ENCODE results near the gene BRCA2.

BRCA2 gene

DNA sequence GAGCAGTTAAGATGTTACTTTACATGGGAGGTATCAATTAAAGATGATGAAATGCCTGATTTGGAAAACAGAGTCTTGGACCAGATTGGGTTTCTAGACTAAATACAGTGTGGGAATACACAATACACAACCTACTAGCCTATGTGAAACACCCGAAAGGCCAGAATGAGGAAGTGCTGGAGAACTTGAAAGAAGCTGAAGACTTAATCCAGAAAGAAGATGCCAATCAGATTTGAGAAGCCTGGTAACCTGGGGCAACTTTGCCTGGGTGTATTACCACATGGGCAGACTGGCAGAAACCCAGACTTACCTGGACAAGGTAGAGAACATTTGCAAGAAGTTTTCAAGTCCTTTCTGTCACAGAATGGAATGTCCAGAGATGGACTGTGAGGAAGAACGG is 69.4 kb downstream of the BRCA2 start:
- H3K9me2 ChIP-seq (replicated peaks; ENCODE audit: low read depth, low read length), result no peaks in the 10 kb centered on the region
- H3K36me3 ChIP-seq (ENCODE audit: insufficient read depth, low read length), result peaks cover 51% of the 10 kb centered on the region; the same call in 1 of the 2 replicates
- H3K4me3 ChIP-seq (ENCODE audit: low read length, poor library complexity, severe bottlenecking), result no peak overlapping the region
- H3K4me2 ChIP-seq (ENCODE audit: low read depth, low read length, poor library complexity, severe bottlenecking), result no peak overlapping the region
- no peaks in the 10 kb centered on the region for H4K20me1 ChIP-seq (ENCODE audit: insufficient read depth, low read length, poor library complexity, severe bottlenecking)
- no peak overlapping the region for H3K9ac ChIP-seq (ENCODE audit: low read depth, low read length, poor library complexity, severe bottlenecking)
- no peaks in the 10 kb centered on the region for H3F3A ChIP-seq (ENCODE audit: low read depth)
- H3K27me3 ChIP-seq (ENCODE audit: insufficient read depth, low read length, poor library complexity, severe bottlenecking), result no peaks in the 10 kb centered on the region
- H3K4me1 ChIP-seq (ENCODE audit: insufficient read depth, low read length, poor library complexity, severe bottlenecking), result peaks cover 9% of the 10 kb centered on the region
- TF ChIP-seq EZH2phosphoT487 (IDR thresholded peaks at IDR 0.05; ENCODE audit: borderline replicate concordance), result no peak
- TF ChIP-seq, protein P1, sequence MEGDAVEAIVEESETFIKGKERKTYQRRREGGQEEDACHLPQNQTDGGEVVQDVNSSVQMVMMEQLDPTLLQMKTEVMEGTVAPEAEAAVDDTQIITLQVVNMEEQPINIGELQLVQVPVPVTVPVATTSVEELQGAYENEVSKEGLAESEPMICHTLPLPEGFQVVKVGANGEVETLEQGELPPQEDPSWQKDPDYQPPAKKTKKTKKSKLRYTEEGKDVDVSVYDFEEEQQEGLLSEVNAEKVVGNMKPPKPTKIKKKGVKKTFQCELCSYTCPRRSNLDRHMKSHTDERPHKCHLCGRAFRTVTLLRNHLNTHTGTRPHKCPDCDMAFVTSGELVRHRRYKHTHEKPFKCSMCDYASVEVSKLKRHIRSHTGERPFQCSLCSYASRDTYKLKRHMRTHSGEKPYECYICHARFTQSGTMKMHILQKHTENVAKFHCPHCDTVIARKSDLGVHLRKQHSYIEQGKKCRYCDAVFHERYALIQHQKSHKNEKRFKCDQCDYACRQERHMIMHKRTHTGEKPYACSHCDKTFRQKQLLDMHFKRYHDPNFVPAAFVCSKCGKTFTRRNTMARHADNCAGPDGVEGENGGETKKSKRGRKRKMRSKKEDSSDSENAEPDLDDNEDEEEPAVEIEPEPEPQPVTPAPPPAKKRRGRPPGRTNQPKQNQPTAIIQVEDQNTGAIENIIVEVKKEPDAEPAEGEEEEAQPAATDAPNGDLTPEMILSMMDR (conservative IDR thresholded peaks at IDR 0.05; ENCODE audit: low read length), result no peak
- no peaks in the 10 kb centered on the region for H3K9me3 ChIP-seq (ENCODE audit: insufficient read depth, low read depth, low read length)
- H3K79me2 ChIP-seq (ENCODE audit: insufficient read depth, low read length), result no peaks in the 10 kb centered on the region
- H2AFZ ChIP-seq (ENCODE audit: low read length), result no peak overlapping the region

GRCh38 chr13:32385410-32385809 is 70.1 kb downstream of the BRCA2 start:
- H3K27me3 ChIP-seq (ENCODE audit: insufficient read depth, low read length, poor library complexity, severe bottlenecking), result no peaks in the 10 kb centered on the region
- no peak overlapping the region for H3K4me2 ChIP-seq (ENCODE audit: low read depth, low read length, poor library complexity, severe bottlenecking)
- H3K9me3 ChIP-seq (ENCODE audit: insufficient read depth, low read depth, low read length), result no peaks in the 10 kb centered on the region
- no peak overlapping the region for H3K4me3 ChIP-seq (ENCODE audit: low read length, poor library complexity, severe bottlenecking)
- no peaks in the 10 kb centered on the region for H3K9me2 ChIP-seq (replicated peaks; ENCODE audit: low read depth, low read length)
- H3K36me3 ChIP-seq (ENCODE audit: insufficient read depth, low read length), result peaks cover 44% of the 10 kb centered on the region; the same call in 1 of the 2 replicates
- H4K20me1 ChIP-seq (ENCODE audit: insufficient read depth, low read length, poor library complexity, severe bottlenecking), result no peaks in the 10 kb centered on the region
- H3F3A ChIP-seq (ENCODE audit: low read depth), result no peaks in the 10 kb centered on the region
- H3K4me1 ChIP-seq (ENCODE audit: insufficient read depth, low read length, poor library complexity, severe bottlenecking), result peaks cover 14% of the 10 kb centered on the region
- H2AFZ ChIP-seq (ENCODE audit: low read length), result no peak overlapping the region
- no peak for TF ChIP-seq EZH2phosphoT487 (IDR thresholded peaks at IDR 0.05; ENCODE audit: borderline replicate concordance)
- TF ChIP-seq, protein P1 (conservative IDR thresholded peaks at IDR 0.05; ENCODE audit: low read length), result no peak
- no peaks in the 10 kb centered on the region for H3K79me2 ChIP-seq (ENCODE audit: insufficient read depth, low read length)
- no peak overlapping the region for H3K9ac ChIP-seq (ENCODE audit: low read depth, low read length, poor library complexity, severe bottlenecking)

GRCh38 chr13:32390048-32390447 is 74.7 kb downstream of the BRCA2 start:
- Histone ChIP-seq H3K79me2 (ENCODE audit: insufficient read depth, low read length) (no peaks in the 10 kb centered on the region), H2AFZ (ENCODE audit: low read length) (no peak overlapping the region), H3K27me3 (ENCODE audit: insufficient read depth, low read length, poor library complexity, severe bottlenecking) (no peaks in the 10 kb centered on the region), H3K4me2 (ENCODE audit: low read depth, low read length, poor library complexity, severe bottlenecking) (peak overlapping the region; percentile 27), H3K4me1 (ENCODE audit: insufficient read depth, low read length, poor library complexity, severe bottlenecking) (peaks cover 14% of the 10 kb centered on the region), H4K20me1 (ENCODE audit: insufficient read depth, low read length, poor library complexity, severe bottlenecking) (no peaks in the 10 kb centered on the region), H3K4me3 (ENCODE audit: low read length, poor library complexity, severe bottlenecking) (peak overlapping the region; percentile 16), H3K9ac (ENCODE audit: low read depth, low read length, poor library complexity, severe bottlenecking) (peak overlapping the region; percentile 14), H3K9me3 (ENCODE audit: insufficient read depth, low read depth, low read length) (no peaks in the 10 kb centered on the region), H3K36me3 (ENCODE audit: insufficient read depth, low read length) (peaks cover 20% of the 10 kb centered on the region; the same call in 1 of the 2 replicates), H3K9me2 (replicated peaks; ENCODE audit: low read depth, low read length) (no peaks in the 10 kb centered on the region), H3F3A (ENCODE audit: low read depth) (no peaks in the 10 kb centered on the region)
- no peak for TF ChIP-seq EZH2phosphoT487 (IDR thresholded peaks at IDR 0.05; ENCODE audit: borderline replicate concordance)
- TF ChIP-seq, protein P1 (conservative IDR thresholded peaks at IDR 0.05; ENCODE audit: low read length), result no peak
